Stimulated activated CD4-positive, alpha-beta T cell treated with anti-CD3 and anti-CD28 coated beads, Interleukin-1b, Interleukin-23, amount 100 ng/mL, for 4 hours (primary cell): Measurements from ENCODE around the gene SH3RF3.

Experiments used
- DNase-seq, 2 donors: peaks; one replicate each; pipeline ENCODE4 v3.0.0-alpha.2; 2020; ENCODE audit warnings: low read depth in 2 of 2

Gene SH3RF3

DNA sequence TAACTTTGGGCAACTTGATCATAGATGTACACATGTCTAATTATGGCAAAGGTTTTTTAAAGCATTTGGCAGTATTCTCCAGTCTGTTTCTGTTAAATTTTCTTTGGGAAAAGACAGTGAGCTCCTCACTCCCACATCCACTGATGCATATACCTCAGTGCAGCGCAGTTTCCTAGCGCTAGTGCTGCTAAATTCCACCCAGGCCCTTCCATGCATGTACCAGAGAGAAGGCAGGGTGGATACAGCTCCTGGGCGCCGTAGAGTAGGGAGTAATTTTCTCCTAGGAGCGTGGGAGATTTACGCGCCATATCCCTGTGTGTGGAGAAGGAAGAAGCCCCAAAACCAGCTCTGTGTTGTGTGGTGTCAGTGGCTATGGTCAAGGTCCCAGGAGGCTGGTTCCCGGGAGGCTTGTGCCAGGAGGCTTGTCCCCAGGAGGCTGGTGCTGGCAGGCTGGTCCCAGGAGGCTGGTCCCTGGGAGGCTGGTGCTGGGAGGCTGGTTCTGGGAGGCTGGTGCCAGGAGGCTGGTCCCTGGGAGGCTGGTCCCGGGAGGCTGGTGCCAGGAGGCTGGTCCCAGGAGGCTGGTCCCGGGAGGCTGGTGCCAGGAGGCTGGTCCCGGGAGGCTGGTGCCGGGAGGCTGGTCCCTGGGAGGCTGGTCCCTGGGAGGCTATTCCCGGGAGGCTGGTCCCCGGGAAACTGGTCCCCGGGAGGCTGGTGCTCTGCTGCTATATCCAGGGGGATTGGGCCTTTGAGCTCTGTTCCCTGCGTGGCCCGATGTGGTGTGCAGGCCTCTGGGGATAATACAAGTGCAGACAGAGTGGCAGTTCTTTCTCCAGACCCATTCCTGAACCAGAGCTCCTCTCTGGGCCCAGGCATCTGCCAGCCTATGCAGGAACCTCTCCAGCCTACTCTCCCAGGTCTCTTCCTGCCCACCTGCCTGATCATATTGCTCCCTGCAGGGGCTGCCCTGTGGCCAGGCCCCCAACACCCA lies 323.6 kb downstream of the SH3RF3 start:
- no peak for DNase-seq

DNA sequence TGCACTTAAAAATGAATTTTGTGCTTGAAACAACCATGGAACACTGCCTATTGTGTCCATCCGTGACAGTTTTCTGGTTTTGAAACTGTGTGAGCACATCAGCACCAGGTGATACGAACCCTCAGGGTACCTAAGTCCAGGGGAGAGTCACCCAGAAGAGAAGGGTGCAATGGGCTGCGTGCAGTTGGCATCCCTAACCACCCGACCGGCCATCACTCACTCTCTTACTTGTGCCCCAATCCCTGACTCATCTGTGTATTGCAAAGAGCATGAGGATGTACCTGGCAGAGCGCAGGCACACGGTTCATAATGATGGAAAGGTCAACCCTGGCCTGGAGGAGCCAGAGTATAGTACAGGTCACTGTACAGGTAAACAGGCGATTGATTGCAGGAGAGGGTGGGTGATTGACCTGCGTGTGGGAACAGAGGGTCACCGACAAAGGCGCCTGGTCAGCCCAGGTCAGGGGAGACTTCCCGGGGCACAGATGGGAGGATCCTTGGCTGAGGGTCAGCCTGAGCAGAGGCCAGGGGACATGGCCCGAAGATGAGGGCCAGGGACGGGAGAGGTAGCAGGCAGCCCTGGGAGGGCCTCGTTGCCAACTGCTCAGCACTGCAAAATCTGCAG lies 324.5 kb downstream of the SH3RF3 start:
- DNase-seq, result no peak

DNA sequence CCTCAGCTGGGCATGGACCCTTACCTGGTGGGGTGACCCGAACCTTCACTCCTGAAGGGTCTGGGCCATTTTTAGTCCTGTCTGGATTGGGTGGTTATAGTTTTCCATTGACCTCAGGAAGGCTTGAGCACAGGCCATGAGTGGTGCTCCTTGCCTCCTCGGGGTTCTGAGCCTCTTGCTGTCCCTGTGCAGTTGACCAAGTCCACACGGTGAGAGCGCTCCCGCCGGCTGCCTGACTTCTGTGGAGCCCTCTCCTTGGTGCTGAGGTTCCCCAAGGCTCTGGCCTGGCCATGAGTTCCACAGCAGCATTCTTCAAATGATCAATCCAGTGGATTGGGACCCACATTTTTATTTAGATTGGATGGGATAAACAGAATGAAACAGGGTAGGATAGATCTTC lies 325.3 kb downstream of the SH3RF3 start:
- no peak for DNase-seq

DNA sequence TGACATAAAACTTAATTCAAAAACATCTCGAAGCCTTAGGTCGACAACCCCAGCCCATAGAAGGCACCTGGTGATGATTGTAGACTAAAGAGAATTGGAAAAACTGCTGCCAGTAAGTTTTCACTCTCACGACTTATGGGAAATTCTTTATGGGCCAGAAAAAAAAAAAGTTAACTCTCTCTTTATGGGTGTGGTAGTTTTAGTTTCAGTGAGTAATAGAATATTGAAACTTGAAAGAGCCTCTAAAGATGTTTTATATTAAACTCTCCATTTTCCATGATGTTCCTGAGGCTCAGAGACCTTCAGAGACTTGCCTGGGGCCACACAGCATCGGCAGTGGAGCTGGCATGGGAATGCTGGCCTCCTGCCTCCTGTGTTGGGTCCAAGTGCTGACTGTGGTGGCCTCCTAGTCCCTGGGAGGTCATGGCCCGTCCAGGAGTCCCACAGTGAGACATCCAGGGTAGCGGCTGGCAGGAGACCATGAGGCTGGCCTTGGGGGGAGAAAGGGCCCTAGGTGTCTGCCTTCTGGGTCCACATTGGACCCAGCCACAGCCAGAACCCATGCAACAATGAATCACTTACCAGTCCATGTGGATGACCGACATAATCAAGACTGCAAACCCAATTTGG lies 325.9 kb downstream of the SH3RF3 start:
- no peak for DNase-seq

DNA sequence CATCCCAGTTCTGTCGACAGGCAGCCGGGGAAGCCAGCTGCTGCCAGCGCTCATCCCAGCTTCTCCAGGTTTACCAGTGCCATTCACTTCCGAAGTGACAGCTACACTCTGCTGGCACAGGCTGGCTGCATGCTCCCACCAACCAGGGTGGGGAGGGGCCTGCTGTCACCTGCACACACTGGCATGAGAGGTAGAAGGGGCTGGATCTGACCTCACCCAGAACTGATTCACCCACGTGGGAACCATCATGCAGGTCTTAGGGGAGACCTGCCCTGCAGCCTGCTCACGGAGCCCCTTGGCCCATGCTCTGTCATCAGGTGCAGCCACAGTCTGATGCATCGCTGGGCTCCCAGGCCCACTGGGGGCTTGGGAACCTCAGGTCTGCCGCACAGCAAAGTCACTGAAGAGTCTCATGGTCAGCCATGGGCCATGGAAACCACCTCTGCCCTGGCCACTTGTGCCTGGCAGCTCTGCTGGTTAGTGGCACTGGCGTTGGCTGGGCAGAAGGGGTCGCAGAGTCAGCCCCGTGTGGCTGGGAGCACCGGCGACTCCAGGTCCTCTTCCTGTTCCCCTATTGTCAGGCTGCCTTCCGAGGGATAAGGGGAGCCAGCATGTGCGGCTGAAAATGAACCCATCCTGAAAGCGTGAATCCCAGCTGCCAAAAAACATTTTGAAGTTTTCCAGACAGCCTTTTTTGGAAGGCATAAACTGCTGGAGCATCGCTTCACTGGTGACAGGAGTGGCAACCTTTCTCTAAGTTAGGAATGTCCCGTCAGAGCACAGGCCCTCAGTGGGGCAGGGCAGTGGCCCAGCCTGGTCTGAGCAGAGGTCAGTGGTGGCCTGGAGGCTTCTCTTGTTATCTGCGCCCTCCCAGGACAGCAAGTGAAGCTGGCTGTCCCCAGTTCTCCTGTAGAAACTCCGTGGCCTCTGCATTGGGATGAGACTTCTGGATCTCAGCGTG lies 327.0 kb downstream of the SH3RF3 start:
- DNase-seq, result no peak

DNA sequence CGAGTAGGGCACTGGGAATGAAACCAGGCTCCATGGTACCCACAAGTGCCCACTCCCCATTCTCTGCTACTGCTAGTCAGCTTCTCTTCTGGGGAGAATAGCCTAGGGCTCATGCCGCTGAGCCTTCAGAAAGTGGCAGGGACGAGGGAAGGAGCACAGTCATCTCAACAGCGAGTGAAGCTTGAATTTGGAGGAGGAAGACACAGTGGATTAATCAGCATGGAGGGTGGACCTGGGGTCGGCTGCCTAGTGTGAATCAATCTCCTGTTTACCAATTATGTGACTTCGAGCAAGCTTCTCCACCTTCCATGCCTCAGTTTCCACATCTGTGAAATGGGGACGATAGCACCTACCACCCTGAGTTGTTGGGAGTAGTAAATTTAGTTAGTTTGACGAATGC lies 327.8 kb downstream of the SH3RF3 start:
- DNase-seq, result no peak

DNA sequence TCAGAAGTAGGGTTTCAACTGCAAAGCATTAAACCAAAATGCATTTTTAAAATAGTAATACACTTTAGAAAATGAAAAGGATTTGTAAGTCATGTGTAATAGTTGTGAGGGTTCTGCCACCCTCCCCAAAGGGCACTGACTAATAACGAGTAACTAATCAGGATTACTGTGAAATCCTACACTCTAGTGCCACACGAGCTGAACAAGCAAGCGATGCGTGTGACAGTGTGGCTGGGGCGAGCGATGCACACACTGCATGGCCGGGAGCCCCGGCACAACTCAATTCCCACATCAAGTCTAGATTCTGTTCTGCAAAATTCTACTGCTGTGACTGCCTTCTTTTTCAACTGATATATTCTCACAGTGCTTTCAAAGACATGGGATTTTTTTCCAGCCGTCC lies 328.4 kb downstream of the SH3RF3 start:
- DNase-seq, result no peak

DNA sequence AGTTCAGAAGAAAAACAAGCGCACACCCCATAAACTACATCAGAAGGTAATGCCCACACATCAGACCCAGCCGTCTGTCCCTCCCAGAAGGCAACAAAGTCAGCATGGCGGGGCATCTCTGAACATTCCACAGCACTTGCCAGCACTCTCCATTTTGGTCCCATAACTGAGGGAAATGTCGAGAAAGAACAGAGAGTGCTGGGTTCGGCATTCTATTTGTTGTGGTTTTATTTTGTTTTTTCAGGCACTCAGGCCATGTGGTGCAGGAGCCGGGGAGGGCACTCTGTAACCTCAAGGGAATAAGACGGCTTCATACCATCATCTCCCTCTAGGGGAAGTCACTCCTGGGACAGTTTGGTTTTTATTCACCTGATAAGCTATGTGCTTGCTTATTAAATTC lies 328.8 kb downstream of the SH3RF3 start:
- no peak for DNase-seq

DNA sequence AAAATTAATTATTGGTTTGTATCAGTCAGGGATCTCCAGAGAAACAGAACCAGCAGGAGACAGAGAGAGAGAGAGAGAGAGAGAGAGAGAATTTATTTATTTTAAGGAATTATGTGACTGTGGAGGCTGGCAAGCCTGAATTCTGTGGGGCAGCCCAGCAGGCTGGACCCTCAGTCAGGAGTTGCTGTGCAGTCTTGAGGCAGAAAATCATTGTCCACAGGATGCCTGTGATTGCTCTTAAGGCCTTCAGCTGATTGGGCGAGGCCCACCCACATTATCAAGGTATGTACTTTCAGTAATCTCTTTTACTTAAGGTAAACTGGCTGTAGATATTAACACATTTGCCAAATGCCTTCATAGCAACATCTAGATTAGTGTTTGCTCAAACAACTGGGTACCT lies 329.5 kb downstream of the SH3RF3 start:
- DNase-seq, result no peak

DNA sequence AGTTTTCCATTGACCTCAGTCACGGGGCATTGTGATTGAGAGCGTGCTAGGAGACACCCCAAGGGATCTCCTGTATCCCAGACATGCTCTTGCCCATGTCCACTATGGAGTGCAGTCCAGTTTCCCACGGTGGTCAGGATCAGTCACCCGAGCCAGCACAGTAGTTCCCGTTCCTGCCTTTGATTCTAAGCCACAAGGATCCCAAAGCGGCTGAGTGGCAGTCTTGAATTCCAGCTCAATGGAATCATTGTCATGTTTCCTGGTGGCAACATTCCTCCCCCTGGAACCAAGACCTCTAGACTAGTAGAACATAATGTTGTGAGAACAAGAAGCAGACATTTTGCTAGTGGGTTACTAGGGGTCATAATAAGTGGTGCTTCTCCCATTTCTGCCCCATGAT lies 330.5 kb downstream of the SH3RF3 start:
- DNase-seq, result no peak

DNA sequence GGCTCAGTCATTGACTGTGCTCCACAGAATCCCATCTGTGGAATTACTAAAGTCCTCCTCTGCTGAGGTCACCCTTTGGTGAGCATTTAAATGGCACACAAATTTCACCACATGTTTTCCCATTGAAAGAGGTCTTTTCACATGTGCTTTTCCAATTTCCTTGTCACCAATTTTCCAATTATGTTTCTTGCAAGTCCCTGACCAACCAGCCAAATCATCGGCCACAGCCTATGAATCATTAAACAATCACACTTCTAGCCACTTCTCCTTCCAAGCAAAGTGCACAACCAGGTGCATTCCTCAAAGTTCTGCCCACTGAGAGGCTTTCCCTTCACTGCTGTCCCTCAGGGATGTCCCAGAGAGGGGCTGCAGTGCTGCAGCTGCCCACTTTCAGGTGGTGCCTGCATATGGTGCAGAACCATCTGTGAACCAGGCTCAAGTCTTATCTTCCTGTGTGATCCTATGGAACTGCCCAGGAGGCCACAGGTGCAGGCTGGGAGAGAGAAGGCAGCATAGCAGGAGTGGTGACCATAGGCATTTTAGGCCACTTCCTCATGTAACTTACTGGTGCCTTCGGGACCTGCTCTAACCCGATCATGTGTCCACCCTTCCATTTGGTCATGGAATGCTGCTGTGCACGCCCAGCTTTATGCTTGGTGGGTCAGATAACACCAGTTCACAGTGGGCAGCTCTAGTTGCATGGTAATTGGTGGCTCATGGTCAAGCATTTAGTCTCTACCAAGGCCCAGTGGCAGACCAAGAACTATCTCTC lies 331.7 kb downstream of the SH3RF3 start:
- no peak for DNase-seq

DNA sequence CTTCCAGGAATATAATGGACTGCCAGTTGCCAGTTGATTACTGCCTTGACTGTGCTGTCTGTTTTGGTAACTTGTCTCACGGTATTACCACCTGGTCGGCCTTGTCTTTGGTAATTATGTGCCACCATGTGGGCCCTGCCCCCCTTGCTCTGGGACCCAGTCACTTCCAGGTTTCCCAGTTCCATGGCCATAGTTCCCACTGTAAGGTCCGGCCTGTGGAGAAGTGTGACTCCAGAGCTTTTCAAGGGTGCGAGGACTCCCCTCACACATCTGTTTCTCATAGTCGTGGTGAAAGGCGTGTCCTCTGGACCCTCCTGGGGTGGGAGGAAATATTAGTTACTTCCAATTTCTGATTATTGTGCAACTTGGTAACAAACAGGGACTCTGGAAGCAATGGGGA lies 334.2 kb downstream of the SH3RF3 start:
- DNase-seq, result no peak

DNA sequence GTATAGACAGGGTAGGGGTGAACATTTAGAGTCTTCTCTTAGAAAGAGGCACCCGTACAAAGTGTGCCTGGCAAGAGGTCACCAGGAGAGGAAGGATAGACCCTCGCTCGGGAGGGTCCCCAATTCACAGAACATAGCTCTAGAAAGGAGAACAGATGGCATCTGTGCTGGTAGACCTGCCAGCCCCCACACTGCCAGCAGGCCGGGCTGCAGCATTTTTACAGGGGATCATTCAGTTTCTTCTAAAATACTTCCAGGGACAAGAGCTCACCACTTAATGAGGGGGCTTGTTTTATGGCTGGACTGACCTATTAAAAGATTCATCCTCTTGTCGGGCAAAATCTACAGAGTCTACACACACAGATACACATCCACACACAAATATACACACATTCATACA lies 334.9 kb downstream of the SH3RF3 start:
- DNase-seq, result no peak

DNA sequence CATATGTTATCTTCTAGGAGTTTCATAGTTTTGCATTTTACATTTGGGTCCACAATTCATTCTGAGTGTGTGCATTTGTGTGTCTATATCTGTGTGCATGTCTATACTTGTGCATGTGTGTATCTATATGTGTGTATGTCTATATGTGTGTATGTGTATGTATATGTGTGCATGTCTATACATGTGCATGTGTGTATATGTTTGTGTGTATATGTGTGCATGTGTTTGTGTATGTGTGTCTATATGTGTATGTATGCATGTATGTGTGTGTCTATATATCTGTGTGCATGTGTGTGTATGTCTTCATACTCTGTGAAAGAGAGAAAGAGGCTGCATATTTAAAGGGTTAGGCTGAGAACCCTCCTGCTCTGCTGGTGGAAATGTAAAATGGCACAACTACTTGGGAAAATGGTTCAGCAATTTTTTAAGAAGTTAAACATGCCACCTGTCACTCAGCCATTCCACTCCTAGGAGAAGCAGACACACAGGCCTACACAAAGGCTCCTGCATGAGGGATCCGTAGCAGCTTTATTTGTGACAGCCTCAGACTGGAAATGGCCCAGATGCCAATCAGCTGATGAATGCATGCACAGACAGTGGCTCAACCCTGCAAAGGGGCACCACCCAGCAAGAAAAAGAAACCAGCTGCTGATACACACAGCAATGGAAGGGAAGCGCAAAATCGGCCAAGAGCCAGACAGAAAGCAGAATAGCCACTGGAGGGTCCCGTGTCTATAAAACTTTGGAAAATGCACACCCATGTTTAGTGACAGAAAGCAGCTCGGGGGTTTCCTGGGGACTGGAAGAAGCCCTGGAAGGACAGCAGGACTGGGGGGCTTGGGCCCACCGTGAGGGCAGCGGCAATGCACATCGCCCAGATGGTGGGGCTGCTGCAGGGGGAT lies 337.9 kb downstream of the SH3RF3 start:
- no peak for DNase-seq

DNA sequence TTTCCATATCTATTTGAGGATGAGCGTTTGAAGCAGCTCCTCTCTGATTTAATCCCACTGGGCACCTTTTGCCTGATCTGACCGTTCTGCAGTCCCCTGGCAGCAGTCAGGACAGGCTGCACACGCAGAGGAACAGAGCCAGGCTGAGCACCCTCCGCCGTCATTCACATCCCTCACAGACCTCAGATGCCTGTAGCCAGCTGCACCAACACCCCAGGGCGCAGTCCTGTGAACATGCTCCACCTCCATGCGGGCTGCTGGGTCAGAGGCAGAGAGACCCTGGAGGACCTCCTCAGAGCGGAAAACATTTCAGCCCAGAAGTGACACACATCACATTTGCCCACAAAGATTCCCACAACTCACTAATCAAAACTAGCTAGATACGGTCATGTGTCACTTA lies 338.7 kb downstream of the SH3RF3 start:
- no peak for DNase-seq

DNA sequence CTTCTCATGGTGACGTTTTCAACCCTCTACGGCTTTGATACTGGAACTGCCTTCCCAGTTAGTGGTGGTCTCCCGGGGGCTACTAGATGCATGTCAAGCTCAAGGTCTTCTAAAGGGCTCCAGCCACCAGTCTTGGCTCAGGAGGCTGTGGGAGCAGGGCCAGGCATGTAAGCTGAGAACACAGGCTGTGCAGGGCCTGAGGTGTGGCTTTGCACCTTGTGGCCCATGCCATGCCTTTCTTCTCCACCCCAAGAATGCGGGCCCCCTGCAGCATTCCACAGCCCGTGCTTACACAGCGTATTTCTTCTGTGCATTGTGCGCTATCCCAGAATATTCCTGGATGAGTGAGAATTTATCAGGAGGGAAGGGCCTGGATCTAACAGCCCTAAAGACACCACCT lies 339.9 kb downstream of the SH3RF3 start:
- no peak for DNase-seq

DNA sequence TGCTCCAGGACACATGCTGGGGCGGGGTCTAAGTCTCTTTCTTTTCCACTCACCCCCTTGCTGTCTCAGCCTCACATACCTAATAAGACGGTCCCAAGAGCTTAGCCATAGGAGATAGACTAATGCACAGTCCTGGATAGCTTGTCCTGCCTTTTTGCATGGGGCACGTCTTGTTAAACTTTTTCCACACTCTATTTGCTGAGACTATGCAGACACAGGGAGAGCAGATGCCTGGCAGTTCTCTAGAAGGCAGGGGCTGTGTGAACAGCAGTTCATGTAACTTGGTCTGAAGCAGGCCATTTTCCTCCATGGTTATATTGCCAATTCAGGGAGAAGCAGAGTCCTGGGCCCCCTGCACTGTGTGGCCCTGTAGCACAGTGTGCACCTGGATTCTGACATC lies 342.7 kb downstream of the SH3RF3 start:
- no peak for DNase-seq

DNA sequence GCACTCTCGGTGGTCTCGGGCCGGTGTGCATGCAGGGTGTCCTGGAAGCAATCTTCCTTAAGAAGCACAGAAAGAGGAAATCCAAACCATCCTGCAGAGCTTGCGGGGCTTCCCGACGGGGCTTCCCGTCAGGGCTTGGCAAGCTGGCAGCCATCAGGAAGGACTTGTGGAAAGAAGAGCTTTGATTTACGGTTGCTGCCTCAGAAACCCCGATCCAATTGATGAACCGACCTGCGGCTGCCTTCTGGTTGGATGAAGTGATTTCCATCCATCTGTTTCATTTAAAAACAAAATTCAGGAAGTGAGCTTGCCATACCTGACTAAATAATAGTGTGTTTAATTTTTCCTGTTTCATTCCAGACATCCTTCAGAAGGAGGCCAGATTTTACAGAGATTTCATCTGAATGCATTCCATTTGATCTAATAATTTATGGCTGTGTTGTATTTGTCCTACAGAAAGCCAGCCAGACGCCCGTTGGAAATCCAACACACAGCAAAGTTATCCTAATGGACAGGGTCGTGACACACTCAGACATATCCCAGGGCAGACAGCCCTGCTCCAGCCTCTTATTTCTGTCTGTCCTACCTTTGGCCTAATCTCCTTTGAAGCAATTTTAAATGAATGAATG lies 343.4 kb downstream of the SH3RF3 start:
- no peak for DNase-seq

DNA sequence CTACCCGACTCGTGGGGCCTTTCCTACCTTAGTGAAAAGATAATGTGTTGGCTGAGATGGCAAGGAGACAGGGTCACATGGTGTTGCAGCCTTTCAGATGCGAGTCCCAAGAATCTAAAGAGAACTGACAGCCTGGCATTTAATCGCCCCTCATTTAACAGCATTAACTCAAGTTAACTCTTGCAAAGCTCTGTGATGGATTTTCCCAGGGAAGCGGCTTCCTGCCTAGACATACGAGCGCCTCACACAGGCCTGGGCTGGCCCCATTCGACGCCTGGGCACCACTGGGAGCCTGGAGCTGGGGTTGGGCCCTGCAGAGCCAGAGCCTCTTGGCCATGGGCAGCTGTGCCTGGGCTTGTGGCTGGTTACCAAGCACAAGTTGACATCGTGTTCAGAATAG lies 344.0 kb downstream of the SH3RF3 start:
- DNase-seq, result no peak
